HS-5 (cell line): ENCODE results near the gene DCC.

ENCODE experiments used
- DNase-seq: peaks from one replicate; pipeline ENCODE4 v3.0.0-alpha.2; 2012; ENCODE audit warnings: low read depth

Gene DCC

DNA sequence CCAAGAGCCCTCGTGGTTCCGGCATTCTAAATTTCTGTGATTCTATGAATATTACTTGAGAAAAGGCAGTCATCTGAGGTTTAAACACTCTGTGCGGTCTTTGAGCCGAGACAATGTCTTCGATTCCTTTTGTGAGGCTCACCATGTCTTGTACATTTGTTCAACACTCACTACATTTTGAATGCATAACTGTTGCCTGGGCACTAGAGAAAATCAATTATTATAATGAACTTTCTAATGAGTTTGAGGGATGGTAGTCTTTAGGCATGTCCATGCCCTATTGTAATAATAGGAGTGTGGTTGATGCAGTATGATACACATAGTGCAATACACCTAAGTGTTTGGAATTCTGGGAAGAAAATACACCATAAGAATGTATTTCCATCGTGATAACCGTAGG lies 1181.1 kb downstream of the DCC start:
- DNase-seq: no peak

DNA sequence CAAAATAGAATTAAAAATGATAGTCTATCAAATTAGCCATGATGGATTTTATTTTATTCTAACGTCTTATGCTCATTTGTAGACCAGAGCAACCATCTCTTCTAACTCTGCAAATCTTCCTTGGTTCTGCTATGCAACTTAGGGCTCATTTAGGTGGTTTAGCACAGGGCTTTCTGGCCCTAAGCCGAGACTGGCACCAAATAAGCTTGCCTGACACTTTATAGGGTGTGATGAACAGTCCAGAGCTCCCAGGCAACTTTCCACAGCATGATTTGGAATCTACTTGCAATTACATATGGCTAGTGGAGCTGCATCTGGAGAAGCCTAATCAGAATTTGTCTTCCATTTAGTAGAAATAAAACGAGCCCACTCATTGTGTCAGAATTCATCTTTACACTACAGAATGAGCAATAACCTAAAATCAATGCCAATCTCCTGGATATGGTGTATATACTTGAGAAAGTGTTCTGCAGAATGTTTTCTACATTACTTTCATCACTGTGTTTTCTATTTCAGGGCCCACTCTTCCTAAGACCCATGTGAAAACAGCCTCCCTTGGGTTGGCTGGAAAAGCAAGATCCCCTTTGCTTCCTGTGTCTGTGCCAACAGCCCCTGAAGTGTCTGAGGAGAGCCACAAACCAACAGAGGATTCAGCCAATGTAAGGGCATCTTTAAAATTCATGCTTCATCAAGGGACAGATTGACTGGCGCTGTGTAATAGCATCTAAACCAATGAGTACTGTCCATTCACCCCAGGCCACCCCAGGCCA lies 1186.3 kb downstream of the DCC start:
- DNase-seq: no peak

DNA sequence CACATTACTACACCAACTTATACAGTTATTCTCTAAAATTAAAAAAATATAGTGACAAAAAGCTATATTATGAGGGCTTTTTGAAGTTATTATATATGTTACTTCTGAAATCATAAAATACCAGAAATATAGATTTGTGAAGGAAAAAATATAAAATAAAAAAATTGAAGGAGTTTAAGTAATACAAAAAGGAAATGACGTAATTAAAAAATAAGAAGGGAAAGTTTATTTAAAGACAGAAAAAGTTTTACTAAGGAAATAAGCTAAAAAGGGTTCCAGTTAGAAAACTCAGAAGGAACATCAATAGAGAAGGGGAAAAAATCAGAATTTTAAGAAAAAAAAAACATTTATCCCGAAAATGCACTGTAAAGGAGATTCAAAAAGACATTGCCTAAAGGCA lies 1187.4 kb downstream of the DCC start:
- DNase-seq: no peak

DNA sequence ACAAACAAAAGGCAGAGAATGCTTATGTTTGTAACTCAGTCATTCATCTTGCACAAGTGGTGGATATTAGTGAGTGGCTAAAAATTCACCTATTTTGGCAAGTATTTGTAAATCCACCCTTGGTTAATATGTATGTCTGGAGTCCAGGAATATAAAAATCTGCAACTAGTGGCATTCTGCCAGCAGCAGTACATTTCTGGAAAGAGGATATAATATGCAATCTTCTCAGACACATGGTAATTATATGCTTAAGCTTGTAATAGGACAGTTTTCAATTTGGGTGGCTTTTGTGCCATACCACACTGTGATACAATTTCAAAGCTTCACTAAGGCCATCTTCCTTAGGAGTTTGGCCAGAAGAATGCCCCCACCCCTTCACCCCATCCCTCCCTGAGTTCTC lies 1191.2 kb downstream of the DCC start:
- DNase-seq: no peak

DNA sequence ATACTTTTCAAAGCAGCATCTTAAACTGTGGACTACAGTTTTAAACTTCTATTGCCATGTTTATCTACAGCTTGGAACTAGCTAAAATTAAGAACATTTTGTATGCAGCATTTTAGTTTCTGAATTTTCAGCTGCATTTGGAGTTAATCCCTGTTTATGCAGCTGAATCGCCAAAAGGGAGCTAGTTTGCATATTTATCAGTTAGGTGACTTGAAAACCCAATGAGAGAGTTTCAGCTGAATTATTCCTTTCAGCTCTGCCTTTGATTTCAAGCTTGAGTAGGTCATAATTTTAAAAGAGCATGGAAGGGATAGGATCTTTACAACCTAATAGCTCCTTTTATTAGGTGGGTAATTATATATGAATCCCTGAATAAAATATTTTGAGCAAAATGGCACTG lies 1191.9 kb downstream of the DCC start:
- DNase-seq: no peak

DNA sequence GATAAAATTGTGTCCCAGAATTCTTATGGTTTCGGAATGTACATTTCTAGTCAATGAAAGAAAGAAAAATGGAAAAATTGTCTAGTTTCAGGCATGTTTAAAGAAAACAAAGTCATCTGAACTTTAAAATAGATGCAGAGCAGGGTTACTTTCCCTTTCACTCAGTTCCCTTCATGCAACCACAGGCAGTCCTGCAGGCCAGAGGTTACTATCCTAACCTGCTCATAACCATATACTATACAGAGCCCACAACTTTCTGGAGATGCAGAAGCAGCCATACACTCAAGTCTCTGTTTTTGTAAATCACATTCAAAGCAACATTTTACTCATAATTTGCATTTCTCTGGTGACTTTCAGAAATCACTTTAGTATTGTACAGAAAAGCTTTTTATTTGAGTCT lies 1194.2 kb downstream of the DCC start:
- no peak for DNase-seq

DNA sequence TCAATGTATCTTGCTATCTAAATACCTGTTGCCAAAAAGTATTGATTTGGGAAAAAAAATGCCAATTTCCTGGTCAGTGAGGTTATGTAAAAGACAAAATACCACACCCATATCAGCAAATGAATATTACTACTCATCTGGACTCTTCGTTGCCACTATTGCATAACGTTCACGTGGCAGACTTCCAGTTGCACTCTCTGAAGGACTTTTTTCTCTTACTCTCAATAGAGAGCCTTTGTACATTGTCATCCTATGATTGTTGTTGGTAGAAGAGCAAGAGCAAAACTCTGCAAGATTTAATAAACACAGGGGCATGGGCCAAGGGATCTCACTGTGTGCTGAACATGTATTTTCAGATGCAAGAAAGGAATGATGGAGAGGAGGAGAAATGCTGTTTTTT lies 1194.7 kb downstream of the DCC start:
- no peak for DNase-seq

DNA sequence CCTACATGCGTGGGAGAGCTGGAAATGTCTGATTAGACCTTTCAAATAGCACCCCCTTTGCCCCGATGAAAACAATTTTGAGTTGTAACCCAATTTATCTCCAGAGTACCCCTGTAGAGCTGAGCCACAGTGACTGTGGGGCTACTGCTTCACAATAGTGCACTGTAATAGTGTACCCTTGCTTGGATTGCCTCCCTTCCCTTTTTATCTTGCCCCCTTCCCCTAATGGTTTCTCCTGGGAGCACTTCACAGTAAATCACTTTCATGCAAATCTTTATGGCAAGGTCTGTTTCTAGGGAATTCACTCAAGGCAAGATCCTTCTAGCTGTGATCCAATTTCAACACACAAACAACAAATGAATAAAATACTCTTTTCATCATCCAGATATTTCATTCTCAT lies 1196.9 kb downstream of the DCC start:
- DNase-seq: no peak

DNA sequence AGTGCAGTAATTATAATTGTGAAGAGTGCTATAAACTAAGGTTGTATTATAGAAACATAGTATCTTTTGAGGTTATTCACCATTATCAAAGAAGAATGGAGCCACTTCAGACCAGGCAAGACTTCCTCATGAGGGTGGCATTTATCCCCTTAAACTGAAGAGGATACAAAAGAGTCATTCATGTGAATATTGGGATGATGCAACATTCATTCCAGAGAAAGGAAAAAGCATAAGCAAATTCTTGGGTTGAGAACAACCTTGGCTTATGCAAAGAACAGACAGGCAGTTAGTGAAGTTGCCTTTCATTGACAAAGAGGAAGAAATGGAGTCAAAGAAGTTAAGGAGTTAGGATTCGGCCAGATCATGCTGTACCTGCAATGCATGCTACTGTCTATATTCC lies 1201.9 kb downstream of the DCC start:
- DNase-seq: no peak

DNA sequence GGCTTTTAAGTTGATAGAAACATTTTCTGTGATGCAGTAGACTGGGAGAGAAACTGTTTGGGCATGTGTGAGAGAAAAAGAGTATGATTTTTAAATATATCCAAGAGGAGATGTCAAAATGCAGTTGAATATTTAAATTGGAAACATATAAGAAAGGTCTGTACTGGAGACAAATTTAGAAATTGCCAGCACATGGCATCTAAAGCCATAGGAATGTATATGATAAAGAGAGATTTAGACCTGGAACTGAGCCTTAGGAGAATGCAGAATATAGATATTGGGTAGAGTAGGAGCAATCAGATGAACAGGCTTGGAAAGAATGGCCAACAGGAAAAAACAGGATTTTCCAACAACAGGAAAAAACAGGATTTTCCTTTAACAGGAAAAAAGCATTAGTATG lies 1203.7 kb downstream of the DCC start:
- no peak for DNase-seq

DNA sequence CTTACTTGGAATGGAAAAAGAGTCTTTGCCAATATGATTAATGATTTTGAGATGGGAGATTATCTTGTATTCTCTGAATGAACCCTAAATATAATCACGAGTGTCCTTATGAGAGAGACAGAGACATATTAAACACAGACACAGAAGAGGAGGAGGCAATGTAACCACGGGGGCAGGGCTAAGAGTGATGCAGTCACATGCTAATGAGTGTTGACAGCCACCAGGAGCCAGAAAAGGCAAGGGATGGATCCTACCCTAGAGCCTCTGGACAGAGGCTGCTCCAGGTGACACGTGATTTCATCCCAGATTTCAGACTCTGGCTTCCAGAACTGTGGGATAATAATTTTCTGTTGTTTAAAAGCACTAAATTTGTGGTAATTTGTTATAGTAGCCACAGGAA lies 1204.9 kb downstream of the DCC start:
- no peak for DNase-seq

DNA sequence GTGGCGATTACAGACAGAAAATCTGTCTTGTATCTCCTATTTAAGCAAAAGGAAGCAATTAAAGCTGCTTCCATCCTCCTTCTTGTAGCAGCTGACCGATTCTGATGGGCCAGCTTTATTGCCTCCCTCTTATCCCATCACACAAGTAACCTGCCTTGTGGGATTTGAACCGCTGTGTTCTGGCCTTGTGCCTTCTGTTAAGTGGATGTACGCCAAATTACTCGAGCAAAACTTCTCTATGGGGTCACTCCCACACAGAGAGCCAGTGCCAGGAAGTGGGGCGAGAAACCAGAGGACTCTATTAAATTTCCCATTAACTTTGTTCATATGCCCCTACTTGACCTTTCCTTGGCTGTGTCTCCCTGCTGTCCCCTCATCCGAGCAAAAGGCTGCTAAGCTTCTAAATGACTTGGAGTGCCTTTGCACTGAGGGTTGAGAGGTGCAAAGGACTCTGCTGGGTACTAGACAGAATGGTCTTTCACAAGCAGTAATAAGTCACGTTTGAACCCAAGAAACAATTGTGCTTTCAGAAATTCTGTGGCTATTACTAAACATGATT lies 1212.0 kb downstream of the DCC start:
- no peak for DNase-seq

DNA sequence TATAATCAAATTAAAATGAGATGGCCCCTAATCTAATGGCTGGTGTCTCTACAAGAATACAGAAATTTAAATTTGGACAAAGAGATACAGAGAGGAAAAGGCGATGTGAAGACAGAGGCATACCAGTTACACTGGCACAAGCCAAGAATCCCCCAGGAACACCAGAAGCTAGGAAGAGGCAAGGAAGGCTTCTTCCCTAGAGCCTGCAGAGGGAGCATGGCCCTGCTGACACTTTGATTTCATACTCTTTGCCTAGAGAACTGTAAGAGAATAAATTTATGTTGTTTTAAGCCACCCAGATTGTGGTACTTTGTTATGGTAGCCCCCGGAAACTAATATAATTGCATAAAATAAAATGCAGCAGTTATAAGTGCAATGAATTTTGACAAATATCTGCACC lies 1213.0 kb downstream of the DCC start:
- DNase-seq: no peak

DNA sequence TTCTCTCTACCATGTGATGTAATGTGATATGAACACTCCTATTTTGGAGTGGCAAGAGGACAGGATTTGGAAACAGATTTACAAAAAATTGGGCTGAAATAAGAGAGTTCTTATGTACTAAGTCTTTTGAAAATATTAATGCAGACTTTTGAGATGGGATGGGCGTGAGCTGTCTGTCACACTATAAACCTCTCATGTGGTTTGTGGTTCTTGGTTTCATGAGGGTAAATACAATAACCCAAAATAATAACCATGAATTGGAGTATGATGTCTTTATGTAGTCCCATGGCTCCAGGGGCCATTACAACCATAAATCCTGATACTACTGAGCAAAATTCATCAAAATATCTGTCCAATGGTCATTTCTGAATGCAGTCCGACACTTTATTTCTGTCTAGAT lies 1216.5 kb downstream of the DCC start:
- DNase-seq: no peak

DNA sequence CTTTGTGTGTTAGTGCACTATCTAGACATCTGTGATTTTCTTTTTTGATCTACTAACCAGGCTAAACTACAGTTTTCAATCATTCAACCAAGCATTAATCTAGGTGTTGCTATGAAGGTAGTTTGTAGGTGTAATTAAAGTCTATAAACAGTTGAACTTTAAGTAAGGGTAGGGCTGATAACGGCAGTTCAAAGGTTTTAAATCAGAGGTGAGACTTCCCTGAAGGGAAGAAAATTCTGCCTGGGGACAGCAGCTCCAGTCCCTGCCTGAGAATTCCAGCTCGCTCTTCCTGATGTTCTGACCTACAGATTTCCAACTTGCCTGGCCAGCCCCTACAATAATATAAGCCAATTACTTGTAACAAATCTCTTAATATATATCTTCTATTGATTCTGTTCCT lies 1220.5 kb downstream of the DCC start:
- no peak for DNase-seq

DNA sequence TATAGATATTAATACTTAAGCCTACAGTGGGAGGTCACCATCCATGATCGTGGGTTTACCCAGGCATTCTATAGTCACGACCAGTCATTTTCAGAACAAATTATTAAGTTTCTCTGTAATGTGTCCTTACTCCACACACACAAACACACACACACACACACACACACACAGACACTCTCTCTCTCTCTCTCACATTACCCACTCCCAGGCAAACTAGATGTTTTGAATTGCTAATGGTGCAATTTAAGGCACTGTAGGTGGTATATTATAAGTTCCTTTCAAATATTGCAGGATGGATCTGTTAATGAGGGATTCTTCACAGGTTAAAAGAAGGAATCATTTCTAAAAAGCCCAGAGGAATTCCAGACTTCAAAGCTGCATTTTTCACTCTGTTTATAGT lies 1226.6 kb downstream of the DCC start:
- DNase-seq: no peak

DNA sequence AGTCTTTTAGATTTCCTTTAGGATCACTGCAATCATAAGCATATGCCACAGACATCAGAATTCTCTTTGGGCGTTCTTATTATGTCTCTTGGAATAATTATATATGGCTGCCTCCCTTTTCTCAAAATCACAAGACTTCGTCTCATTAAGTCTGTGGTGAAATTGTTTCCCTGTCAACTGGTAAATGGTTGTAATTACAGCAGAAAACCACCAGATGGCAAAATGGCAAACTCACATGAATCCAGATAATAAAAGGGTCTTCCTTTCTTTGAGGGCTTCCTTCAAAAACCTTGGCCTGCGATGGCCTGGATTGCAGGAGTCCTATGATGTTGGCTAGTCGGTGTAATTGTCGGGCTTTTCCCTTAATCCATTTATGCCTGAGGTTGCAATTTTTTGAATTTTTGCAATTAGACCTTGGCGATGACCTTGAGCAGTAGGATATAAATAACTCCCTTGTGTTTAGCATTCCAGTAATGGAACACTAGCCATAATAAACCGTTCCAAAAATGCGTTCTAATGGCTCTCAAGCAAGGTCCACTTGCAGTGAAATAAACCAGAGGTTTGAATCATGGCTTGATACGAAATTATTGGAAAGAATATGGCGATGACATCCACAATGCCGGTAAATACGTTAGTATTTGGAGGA lies 1228.1 kb downstream of the DCC start:
- DNase-seq: peak; percentile 6
